Endothelial cell of umbilical vein (primary cell): ENCODE data around the gene AGFG2. TPM values are rescaled to one million over a fixed set of nuclear protein-coding genes. Genes with fewer than 3 reads are reported as not detected.

Experiments
- BruUV-seq: library from RNA; stranded (reverse); fragments of 400-500 nt; replicated peaks from 2 replicates; lab custom pipeline; 2021; lab: Mats Ljungman, UMichigan
- CTCF ChIA-PET: fragments of 300-600, 350-600 bp; sonication (Branson Sonifier 250); formaldehyde crosslinking; loops from one replicate; lab custom pipeline; 2021; ENCODE audit warnings: antibody characterized with exemption, inconsistent platforms; lab: Charles Lee
- POLR2A ChIA-PET: fragments of 300-600, 350-600 bp; sonication (Branson Sonifier 250); formaldehyde crosslinking; loops from one replicate; lab custom pipeline; 2021; ENCODE audit warnings: antibody characterized with exemption, inconsistent platforms; lab: Charles Lee
- DNase-seq: peaks from one replicate; pipeline ENCODE4 v3.0.0-alpha.2; 2011; ENCODE audit warnings: low read depth, low spot score
- FAIRE-seq: peaks from 2 replicates; lab custom pipeline; 2011; peaks lifted over from hg19 to GRCh38; lab: Jason Lieb, UNC
- H2AFZ ChIP-seq: 2 replicates; pipeline ENCODE4 v1.6.0; 2012; ENCODE audit warnings: low read depth, low read length, control low read depth, inconsistent platforms
- H3K27ac ChIP-seq: 2 replicates; pipeline ENCODE4 v1.5.1; 2011; ENCODE audit warnings: low read depth, mild to moderate bottlenecking, control low read depth, low read length, moderate library complexity; ENCODE audit not compliant: insufficient read depth
- H3K27me3 ChIP-seq, 2 experiments: 2 replicates each; pipeline versions ENCODE4 v1.6.0 to v1.6.1; 2011; ENCODE audit warnings: low read length in 2 of 2, mixed read lengths in 1 of 2; ENCODE audit not compliant: control insufficient read depth in 2 of 2, insufficient read depth in 2 of 2
- H3K36me3 ChIP-seq, 2 experiments: 2 replicates in 1 of 2; 3 replicates in 1 of 2; pipeline ENCODE4 v1.5.1; 2011; ENCODE audit warnings: low read length in 2 of 2, mild to moderate bottlenecking in 1 of 2, moderate library complexity in 1 of 2; ENCODE audit not compliant: control insufficient read depth in 2 of 2, insufficient read depth in 2 of 2; ENCODE audit errors: extremely low read depth in 1 of 2
- H3K4me1 ChIP-seq: 3 replicates; pipeline ENCODE4 v1.5.1; 2011; ENCODE audit warnings: mild to moderate bottlenecking, low read length; ENCODE audit not compliant: control insufficient read depth, insufficient read depth; ENCODE audit errors: extremely low read depth
- H3K4me2 ChIP-seq: 2 replicates; pipeline ENCODE4 v1.6.1; 2011; ENCODE audit warnings: low read length, control low read depth, mixed read lengths; ENCODE audit not compliant: insufficient read depth
- H3K4me3 ChIP-seq, 3 experiments: fragments of 200-600 bp in 1 of 3; sonication (generic), shearing (Covaris generic) in 1 of 3; replicated peaks in 1 of 3; 2 replicates each; pipeline ENCODE4 v1.5.1; 2011 to 2016; ENCODE audit warnings: control low read depth in 3 of 3, low read length in 3 of 3, mild to moderate bottlenecking in 2 of 3, inconsistent platforms in 1 of 3, low read depth in 1 of 3, moderate library complexity in 1 of 3; ENCODE audit not compliant: insufficient read depth in 1 of 3
- H3K79me2 ChIP-seq: 2 replicates; pipeline ENCODE4 v1.6.0; 2012; ENCODE audit warnings: low read length, inconsistent platforms; ENCODE audit not compliant: control insufficient read depth, insufficient read depth
- H3K9ac ChIP-seq: replicated peaks from 2 replicates; pipeline ENCODE3; 2011; ENCODE audit warnings: low read length, control low read depth; ENCODE audit not compliant: insufficient read depth; ENCODE audit errors: extremely low read depth
- H3K9me1 ChIP-seq: replicated peaks from 3 replicates; pipeline ENCODE4 v1.6.0; 2011; ENCODE audit warnings: mild to moderate bottlenecking, low read length; ENCODE audit not compliant: control insufficient read depth, insufficient read depth; ENCODE audit errors: extremely low read depth
- H3K9me3 ChIP-seq: replicated peaks from 2 replicates; pipeline ENCODE4 v1.5.1; 2012; ENCODE audit warnings: low read length, inconsistent platforms; ENCODE audit not compliant: control insufficient read depth, insufficient read depth
- H4K20me1 ChIP-seq: replicated peaks from 2 replicates; pipeline ENCODE3; 2011; ENCODE audit warnings: mild to moderate bottlenecking, low read length; ENCODE audit not compliant: control insufficient read depth, insufficient read depth; ENCODE audit errors: extremely low read depth
- FOS ChIP-seq: IDR thresholded peaks from 2 replicates; pipeline ENCODE4 v1.6.1; 2011; ENCODE audit warnings: mild to moderate bottlenecking, low read length, moderate library complexity, borderline replicate concordance; ENCODE audit not compliant: insufficient read depth
- JUN ChIP-seq: IDR thresholded peaks from 2 replicates; pipeline ENCODE4 v1.6.1; 2011; ENCODE audit warnings: borderline replicate concordance, low read depth; ENCODE audit not compliant: insufficient read length, insufficient read depth
- MAX ChIP-seq: IDR thresholded peaks from 2 replicates; pipeline ENCODE4 v1.6.1; 2011; ENCODE audit not compliant: insufficient read depth, insufficient read length
- POLR2AphosphoS5 ChIP-seq: IDR thresholded peaks from 2 replicates; pipeline ENCODE4 v1.6.1; 2012; ENCODE audit warnings: low read depth, mild to moderate bottlenecking, control low read depth, low read length, moderate library complexity; ENCODE audit not compliant: insufficient read depth
- dilution Hi-C: fragments of 300-500 bp; cut with MboI; formaldehyde crosslinking; loops from one replicate; pipeline ENCODE4 v1.15.0; 2019; ENCODE audit warnings: low sequenced_read_pairs; ENCODE audit not compliant: extremely low pct_ligation_motif_present
- intact Hi-C: fragments of 100-400 bp; cut with micrococcal nuclease; formaldehyde crosslinking; loops from one replicate; pipeline ENCODE4 v1.10.0; 2022
- polyA plus RNA-seq, 4 experiments: library from polyadenylated mRNA; depleted of rRNA in 3 of 4; stranded (reverse) in 3 of 4; unstranded in 1 of 4; fragments of >200 nt; gene quantifications; 2 replicates each; pipeline versions ENCODE4 v1.2.1 to v1.2.3, GENCODE V29; 2011 to 2012; ENCODE audit warnings: missing spikeins in 1 of 4
- total RNA-seq: library from RNA; stranded (reverse); gene quantifications from 2 replicates; pipeline ENCODE4 v1.2.3, GENCODE V29; 2021
- TF ChIP-seq, protein P1 (sequence below), 2 donors: IDR thresholded peaks; 1 replicate in 1 of 2; 2 replicates in 1 of 2; pipeline ENCODE4 v1.5.1; 2011; ENCODE audit warnings: low read length in 2 of 2, mild to moderate bottlenecking in 2 of 2, moderate library complexity in 2 of 2, control low read depth in 1 of 2, inconsistent platforms in 1 of 2, low read depth in 1 of 2; ENCODE audit not compliant: insufficient read depth in 1 of 2; ENCODE audit errors: extremely low read depth in 1 of 2

The AGFG2 gene
- total and polyA plus RNA-seq, 2 donors (not counting 3 experiments of a cell fraction or from before 2014, with no cell fraction given) = 33.6 to 44.6 TPM

DNA sequence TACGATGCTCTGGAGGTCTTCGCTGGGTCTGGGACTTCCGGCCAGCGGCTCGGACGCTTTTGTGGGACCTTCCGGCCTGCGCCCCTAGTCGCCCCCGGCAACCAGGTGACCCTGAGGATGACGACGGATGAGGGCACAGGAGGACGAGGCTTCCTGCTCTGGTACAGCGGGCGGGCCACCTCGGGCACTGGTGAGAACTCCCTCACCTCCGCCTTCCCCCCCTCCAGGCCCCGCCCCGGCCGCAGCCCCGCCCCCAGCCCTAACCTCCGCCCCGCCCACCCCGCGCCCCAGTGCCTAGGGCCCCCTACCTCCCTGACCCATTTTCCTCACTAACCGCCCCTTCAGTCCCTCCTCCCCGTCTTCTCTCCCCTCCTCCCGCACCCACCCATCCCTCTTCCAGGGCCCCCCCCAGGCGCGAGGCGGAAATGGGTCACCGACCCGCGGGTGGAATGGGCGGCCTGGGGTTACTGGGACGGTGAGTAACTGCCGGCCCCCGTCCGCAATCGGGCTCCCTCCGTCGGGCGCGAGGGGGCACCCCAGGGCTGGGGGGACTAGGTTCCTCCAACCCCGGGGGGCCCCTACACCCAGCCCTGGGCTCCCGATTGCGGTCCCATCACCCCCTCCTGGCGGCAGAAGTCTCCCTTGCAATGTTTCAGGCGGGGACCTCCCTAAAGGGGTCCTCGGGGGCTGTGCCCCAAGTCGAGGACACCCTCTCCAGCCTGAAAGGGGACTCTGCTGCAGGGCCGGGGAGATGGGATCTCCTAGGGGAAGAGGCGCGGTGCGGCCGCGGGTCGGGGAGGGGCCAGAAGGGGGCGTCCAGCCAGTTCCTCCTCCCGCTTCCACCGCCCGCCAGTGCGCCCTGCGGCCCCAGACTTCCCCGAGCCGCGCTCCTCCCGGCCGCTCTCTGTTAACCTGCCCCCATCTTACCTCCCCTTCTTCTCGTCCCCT lies 65.3 kb downstream of the AGFG2 start:
- ChIA-PET POLR2A (no interaction called here), CTCF (interaction anchor here (1.1 to 2.8 kb wide), 3 partner anchors 15 to 76 kb away, joined by 3 to 10 read pairs (median 7); no protein-coding TSS in a partner anchor)
- H3K4me3 ChIP-seq = peak overlapping the region; percentile 44 to 65 (median 54)
- DNase-seq = peak; percentile 43
- intact Hi-C loops = loop anchor here (1.0 to 2.0 kb wide), 4 partner anchors 8 to 78 kb away; partner anchors contain the start of genes FBXO24, GNB2, LRCH4 and MOSPD3
- no peaks in the 10 kb centered on the region for H3K27me3 ChIP-seq
- FAIRE-seq = peak; percentile 79
- H3K9me1 ChIP-seq = no peaks in the 10 kb centered on the region
- H3K9ac ChIP-seq = peak overlapping the region; percentile 23
- dilution Hi-C loops = no loop called here
- H3K79me2 ChIP-seq = no peaks in the 10 kb centered on the region
- peak overlapping the region; percentile 99 for H2AFZ ChIP-seq
- BruUV-seq = no TSS peak
- H3K4me1 ChIP-seq = peaks cover 25% of the 10 kb centered on the region
- no peaks in the 10 kb centered on the region for H3K36me3 ChIP-seq
- TF ChIP-seq, protein P1, sequence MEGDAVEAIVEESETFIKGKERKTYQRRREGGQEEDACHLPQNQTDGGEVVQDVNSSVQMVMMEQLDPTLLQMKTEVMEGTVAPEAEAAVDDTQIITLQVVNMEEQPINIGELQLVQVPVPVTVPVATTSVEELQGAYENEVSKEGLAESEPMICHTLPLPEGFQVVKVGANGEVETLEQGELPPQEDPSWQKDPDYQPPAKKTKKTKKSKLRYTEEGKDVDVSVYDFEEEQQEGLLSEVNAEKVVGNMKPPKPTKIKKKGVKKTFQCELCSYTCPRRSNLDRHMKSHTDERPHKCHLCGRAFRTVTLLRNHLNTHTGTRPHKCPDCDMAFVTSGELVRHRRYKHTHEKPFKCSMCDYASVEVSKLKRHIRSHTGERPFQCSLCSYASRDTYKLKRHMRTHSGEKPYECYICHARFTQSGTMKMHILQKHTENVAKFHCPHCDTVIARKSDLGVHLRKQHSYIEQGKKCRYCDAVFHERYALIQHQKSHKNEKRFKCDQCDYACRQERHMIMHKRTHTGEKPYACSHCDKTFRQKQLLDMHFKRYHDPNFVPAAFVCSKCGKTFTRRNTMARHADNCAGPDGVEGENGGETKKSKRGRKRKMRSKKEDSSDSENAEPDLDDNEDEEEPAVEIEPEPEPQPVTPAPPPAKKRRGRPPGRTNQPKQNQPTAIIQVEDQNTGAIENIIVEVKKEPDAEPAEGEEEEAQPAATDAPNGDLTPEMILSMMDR (IDR thresholded peaks at IDR 0.05; ENCODE audit: extremely low read depth in 1 of 2, insufficient read depth in 1 of 2, low read depth in 1 of 2, low read length in 2 of 2) = peak; percentile 43 to 55
- TF ChIP-seq MAX = no peak
- peak; percentile 31 for TF ChIP-seq FOS
- TF ChIP-seq POLR2AphosphoS5 = peak; percentile 5
- TF ChIP-seq JUN = no peak
- H3K9me3 ChIP-seq = no peaks in the 10 kb centered on the region
- H3K4me2 ChIP-seq = peak overlapping the region; percentile 93
- no peaks in the 10 kb centered on the region for H4K20me1 ChIP-seq
- H3K27ac ChIP-seq = no peak overlapping the region
